NCI-H524 (cell line): ENCODE measurements around the gene CRIM1.

Experiments
- DNase-seq, 2 experiments: peaks; one replicate each; lab custom pipeline; 2025; lab: John Stamatoyannopoulos, UW

The CRIM1 gene

DNA sequence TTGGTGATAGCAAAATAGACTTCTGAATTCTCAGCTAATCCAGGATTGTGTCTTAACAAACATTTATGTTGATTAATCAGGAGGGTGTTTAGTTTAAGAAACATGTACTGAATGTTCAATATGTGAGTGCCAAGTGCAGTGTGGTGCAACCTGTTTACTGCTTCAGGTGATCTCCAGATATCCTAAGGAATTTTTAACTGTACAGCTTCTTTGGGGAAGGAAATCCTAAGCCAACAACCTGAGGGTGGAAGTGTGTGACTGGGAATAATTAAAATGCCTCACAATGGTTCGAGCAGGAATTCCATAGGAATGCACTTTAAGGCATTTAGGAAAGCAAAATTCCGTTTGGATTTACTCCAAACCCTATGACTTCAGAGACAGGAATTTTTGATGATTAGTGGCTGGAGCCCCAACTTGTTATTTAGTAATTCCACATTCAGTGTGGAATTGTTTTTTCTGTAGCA is 16.4 kb downstream of the CRIM1 start:
- DNase-seq: no peak

- no peak for DNase-seq
Observed at GRCh38 chr2:36373149-36373926, 17.8 kb downstream of the CRIM1 start.

DNA sequence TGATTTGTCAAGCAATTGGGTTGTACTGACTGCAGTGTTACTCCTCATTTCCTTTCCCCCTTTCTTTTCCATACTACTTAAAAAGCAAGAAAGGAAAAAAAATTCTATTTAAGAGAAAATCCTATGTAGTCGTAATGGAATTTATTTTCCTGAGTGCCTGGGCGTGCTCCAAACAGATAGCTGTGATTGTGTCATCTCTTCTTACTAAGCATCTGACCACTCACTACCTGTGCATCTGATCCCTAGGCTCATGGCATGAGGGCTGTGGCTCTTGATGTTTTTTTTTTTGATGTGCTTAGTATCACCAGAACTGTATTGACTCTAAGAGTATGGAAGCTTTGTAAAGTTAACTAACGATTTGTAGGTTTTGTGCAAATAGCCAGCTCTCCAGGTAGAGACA is 19.0 kb downstream of the CRIM1 start:
- DNase-seq: no peak

- no peak for DNase-seq
Observed at GRCh38 chr2:36376319-36376765, 20.8 kb downstream of the CRIM1 start.

- DNase-seq: no peak
Observed at GRCh38 chr2:36376992-36377738, 21.6 kb downstream of the CRIM1 start.

- no peak for DNase-seq
Observed at GRCh38 chr2:36379710-36380448, 24.3 kb downstream of the CRIM1 start.

DNA sequence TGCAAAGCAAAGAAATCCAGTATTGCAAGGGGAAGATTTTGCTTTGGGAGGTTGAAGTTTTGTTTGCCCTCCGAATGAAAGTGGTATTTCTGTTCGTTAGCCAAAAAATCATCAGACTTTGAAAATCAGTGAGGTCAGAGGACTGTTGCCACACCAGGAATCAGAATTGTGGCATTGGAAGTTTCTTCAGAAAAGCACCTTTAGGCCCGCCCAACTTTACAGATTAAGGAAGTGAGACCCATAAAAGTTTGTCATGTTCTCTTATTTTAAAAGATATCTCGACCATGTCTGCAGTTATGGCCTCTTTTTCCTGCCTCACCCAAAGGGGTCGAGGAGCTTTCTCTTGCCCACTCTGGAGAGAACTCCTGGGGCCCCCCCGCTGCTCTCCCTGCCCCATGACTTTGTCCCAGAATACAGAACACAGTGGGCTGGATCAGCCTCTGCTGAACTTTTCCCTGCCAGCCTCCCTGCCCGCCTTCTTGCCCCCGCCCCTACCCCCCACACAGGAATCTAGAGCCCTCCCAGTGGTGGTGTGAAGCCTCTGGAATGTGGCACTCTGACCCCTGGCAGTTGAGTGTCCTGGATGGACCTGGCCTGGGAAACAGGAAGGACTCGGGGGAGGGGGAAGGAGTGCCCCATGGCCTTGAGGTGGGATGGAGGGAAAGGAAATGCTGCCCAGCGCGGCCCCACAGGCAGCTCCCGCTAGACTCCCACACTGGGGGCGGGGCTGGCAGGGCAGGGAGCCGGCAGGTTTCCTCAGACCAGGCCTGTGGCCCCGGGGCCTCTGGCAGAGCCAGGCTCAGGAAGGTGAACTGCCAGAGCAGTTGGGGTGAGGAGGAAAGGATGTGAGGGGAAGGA is 25.3 kb downstream of the CRIM1 start:
- no peak for DNase-seq

GRCh38 chr2:36381993-36382392 is 26.4 kb downstream of the CRIM1 start:
- no peak for DNase-seq

DNA sequence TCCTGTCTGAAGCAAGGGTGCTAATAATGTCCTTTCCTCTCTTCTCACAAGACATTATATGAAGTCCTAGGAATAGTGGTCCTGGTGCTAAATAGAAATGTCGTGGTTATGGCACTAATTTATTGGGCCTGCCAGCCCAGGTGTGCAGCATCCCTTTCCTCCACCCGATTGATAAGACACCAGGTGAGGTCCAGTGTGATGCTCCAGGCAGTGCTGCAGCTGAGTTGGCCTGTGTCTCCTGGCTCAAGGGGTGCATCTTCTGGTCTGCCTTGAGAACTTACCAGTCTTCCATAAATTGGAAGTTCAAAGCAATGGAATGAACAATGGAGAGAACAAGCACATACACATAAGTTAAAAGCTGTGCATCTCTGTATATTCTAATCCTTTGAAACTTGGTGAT is 26.9 kb downstream of the CRIM1 start:
- no peak for DNase-seq

DNA sequence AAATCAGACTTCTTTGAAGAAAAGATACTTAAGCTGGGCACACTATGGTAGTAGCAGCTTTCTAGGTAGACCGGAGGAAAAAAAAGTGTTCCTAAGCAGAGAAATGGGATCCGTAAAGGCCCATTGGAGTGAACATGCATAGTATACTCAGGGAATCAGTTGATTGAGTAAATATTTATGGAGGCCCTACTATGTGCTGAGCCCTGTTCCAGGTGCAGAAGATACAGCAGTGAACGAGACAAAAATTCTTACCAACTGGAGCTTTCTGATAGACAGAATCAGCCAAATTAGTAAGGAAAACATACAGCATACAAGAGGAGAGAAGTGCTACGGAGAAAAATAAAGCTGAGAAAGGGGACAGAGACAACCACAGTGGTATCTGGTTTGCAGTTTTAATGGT is 28.1 kb downstream of the CRIM1 start:
- no peak for DNase-seq

DNA sequence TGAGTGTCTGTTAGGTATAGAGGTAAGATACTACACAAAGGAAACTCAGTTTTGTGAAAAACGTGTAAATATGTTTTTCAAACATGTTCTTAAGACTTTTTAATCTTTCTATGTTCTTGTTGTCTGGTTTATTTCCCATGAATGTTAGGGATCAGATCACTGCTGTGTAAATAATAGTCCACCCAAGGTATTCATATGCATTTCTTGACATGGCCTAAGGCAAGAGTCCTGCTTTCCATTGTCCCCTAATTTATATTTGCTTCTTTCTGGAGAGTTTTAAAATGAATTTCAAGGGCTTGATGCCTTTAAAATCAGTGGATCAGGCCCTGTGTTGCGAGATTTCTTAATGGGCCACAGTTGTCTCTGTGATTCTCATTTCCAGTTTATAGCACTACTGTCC is 28.9 kb downstream of the CRIM1 start:
- no peak for DNase-seq

GRCh38 chr2:36385603-36386002 is 30.0 kb downstream of the CRIM1 start:
- DNase-seq: no peak

GRCh38 chr2:36387258-36387916 is 31.8 kb downstream of the CRIM1 start:
- DNase-seq: no peak

DNA sequence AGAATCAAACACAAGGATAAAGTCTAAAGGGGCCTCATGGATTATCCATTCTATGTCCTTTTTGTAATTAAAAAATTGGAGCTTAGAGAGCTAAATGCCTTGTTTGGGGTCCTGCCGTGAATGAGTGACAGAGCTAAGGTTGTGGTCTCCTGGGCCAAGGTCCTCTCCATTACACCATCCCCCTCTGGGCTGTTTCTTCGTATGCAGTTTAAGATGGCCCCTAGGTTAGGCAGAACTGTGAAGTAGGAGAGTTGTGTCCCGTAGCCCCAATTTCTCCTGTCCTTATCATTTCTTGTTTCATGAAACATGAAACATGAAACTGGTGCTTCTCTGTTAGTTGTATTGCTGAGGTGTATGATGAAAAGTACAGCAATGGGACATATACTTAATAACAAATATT is 32.9 kb downstream of the CRIM1 start:
- no peak for DNase-seq

GRCh38 chr2:36389091-36389564 is 33.5 kb downstream of the CRIM1 start:
- DNase-seq: no peak

GRCh38 chr2:36389577-36389976 is 34.0 kb downstream of the CRIM1 start:
- no peak for DNase-seq

GRCh38 chr2:36392571-36393255 is 37.1 kb downstream of the CRIM1 start:
- DNase-seq: no peak

DNA sequence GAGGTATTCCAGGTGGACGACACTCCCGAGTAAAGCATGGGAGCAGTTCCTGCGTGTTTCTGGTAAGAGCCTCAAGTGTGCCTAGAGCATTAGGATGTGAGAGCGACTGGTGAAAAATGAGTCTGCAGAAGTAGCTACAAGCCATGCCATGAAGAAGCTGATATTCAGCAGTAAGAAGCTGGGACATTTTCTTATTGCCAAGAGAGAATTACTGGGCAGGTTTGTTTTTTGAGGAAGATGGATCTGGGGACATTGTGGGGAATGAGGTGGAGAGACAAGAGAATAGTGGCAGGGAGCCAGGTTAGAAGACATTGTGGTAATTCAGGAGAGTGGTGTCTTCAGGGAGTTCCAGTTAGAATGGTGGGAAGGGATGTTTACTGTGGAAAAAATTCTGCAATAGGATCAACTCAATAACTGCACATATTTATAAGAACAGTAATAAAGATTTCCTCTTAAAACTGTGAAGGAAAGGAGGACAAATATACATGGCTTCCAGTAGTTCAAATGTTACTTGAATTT is 38.2 kb downstream of the CRIM1 start:
- DNase-seq: no peak

GRCh38 chr2:36394804-36395203 is 39.2 kb downstream of the CRIM1 start:
- DNase-seq: no peak

DNA sequence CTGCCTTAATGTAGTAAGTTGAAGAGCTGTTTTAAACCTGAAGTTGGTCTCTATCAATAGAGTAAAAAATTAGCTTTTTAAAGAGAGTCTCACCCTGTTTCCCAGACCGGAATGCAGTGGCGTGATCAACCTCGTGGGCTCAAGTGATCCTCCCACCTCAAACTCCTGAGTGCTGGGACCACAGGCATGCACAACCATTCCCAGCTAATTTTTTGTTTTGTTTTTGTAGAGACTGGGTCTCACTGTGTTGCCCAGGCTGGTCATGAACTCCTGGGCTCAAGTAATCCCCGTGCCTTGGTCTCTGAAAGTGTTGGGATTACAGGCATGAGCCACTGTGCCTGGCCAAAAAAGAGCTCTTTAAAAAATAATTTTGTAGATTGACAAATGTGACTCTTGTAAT is 40.3 kb downstream of the CRIM1 start:
- no peak for DNase-seq
